Lower leg skin (tissue), 3 donors: ENCODE data around the gene IQSEC3.
"Not testable (repeated sequence)": the region's sequence is repeated elsewhere in the genome, so short reads cannot be mapped to it uniquely, and the experiment has no call there.

Source experiments
- POLR2A ChIP-seq, 2 donors: fragments of 450-650 bp; IDR thresholded peaks; one replicate each; pipeline ENCODE4 v1.6.1; 2016 to 2017; ENCODE audit warnings: antibody characterized with exemption in 2 of 2, mild to moderate bottlenecking in 1 of 2, moderate library complexity in 1 of 2
- TF ChIP-seq, protein P1 (sequence below), 3 donors: fragments of 450-650 bp; IDR thresholded peaks; one replicate each; pipeline ENCODE4 v1.5.1; 2016; ENCODE audit warnings: antibody characterized with exemption in 3 of 3, mild to moderate bottlenecking in 3 of 3, moderate library complexity in 2 of 3

DNA sequence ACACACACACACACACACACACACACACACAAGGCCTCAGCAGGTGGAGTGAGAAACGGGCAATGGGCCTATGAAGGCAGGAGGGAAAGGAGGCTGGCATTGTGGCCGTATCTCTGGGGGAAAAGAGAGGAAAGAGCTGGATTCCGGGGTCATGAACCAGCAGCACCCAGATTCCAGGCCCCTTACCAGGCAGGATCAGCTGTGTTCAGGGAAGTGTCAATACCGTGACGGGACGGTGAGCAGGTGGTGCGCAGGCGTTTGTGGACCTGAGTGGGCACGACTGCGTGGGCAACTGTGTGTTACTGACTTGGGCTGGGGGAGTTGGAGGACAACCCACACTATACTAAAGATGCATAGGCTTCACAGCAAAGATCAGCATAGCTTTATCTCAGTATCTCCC is 9.5 kb downstream of the IQSEC3 start:
- TF ChIP-seq, protein P1, sequence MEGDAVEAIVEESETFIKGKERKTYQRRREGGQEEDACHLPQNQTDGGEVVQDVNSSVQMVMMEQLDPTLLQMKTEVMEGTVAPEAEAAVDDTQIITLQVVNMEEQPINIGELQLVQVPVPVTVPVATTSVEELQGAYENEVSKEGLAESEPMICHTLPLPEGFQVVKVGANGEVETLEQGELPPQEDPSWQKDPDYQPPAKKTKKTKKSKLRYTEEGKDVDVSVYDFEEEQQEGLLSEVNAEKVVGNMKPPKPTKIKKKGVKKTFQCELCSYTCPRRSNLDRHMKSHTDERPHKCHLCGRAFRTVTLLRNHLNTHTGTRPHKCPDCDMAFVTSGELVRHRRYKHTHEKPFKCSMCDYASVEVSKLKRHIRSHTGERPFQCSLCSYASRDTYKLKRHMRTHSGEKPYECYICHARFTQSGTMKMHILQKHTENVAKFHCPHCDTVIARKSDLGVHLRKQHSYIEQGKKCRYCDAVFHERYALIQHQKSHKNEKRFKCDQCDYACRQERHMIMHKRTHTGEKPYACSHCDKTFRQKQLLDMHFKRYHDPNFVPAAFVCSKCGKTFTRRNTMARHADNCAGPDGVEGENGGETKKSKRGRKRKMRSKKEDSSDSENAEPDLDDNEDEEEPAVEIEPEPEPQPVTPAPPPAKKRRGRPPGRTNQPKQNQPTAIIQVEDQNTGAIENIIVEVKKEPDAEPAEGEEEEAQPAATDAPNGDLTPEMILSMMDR (IDR thresholded peaks at IDR 0.05), result not testable (repeated sequence)
- not testable (repeated sequence) for TF ChIP-seq POLR2A (IDR thresholded peaks at IDR 0.05)
